MCF 10A (cell line): ENCODE data around the gene PRSS3. TPM values are rescaled to one million over a fixed set of nuclear protein-coding genes. Genes with fewer than 3 reads are reported as not detected.
"Not testable (repeated sequence)": the region's sequence is repeated elsewhere in the genome, so short reads cannot be mapped to it uniquely, and the experiment has no call there.

Source experiments
- BruUV-seq: library from RNA; stranded (reverse); fragments of 400-500 nt; replicated peaks from 2 replicates; lab custom pipeline; 2021; lab: Mats Ljungman, UMichigan
- CTCF ChIA-PET: fragments of 300-600 bp; sonication (Branson Sonifier 250); formaldehyde crosslinking; extraction: SDS; loops from one replicate; lab custom pipeline; 2021; ENCODE audit warnings: antibody characterized with exemption, inconsistent platforms; lab: Yijun Ruan, JAX
- POLR2A ChIA-PET: fragments of 300-600, 350-650 bp; sonication (Branson Sonifier 250); formaldehyde crosslinking; extraction: SDS; loops from one replicate; lab custom pipeline; 2020; ENCODE audit warnings: antibody characterized with exemption, inconsistent platforms; lab: Yijun Ruan, JAX
- DNase-seq: peaks from one replicate; pipeline ENCODE4 v3.0.0-alpha.2; 2018; ENCODE audit not compliant: unreplicated experiment
- H3K27ac Mint-ChIP-seq: one replicate; pipeline ENCODE4 v1.8.0; 2022; ENCODE audit warnings: mild to moderate bottlenecking, low read depth, mixed read lengths; ENCODE audit not compliant: unreplicated experiment
- H3K27me3 Mint-ChIP-seq: one replicate; pipeline ENCODE4 v1.8.0; 2022; ENCODE audit warnings: mixed read lengths; ENCODE audit not compliant: insufficient read depth, unreplicated experiment
- H3K36me3 Mint-ChIP-seq: one replicate; pipeline ENCODE4 v1.8.0; 2022; ENCODE audit warnings: mild to moderate bottlenecking, moderate library complexity, mixed read lengths; ENCODE audit not compliant: insufficient read depth, unreplicated experiment
- H3K4me1 Mint-ChIP-seq: one replicate; pipeline ENCODE4 v1.8.0; 2022; ENCODE audit warnings: mixed read lengths; ENCODE audit not compliant: insufficient read depth, unreplicated experiment
- H3K4me3 Mint-ChIP-seq: one replicate; pipeline ENCODE4 v1.8.0; 2022; ENCODE audit warnings: mild to moderate bottlenecking, moderate library complexity, mixed read lengths; ENCODE audit not compliant: unreplicated experiment
- H3K9me3 Mint-ChIP-seq: one replicate; pipeline ENCODE4 v1.8.0; 2022; ENCODE audit warnings: mixed read lengths; ENCODE audit not compliant: unreplicated experiment
- intact Hi-C: fragments of 100-400 bp; cut with micrococcal nuclease; formaldehyde crosslinking; loops from 2 replicates; pipeline ENCODE4 v1.14.1; 2022
- total RNA-seq: library from RNA; stranded (reverse); gene quantifications from 2 replicates; pipeline ENCODE4 v1.2.3, GENCODE V29; 2022
- TF ChIP-seq, protein P1 (sequence below): fragments of 200-600 bp; IDR thresholded peaks from one replicate; pipeline ENCODE4 v1.8.0; 2022; ENCODE audit warnings: antibody characterized with exemption, mild to moderate bottlenecking; ENCODE audit not compliant: unreplicated experiment

The PRSS3 gene
- total RNA-seq, 1 experiment from 2014 or later: 1.4 TPM

DNA sequence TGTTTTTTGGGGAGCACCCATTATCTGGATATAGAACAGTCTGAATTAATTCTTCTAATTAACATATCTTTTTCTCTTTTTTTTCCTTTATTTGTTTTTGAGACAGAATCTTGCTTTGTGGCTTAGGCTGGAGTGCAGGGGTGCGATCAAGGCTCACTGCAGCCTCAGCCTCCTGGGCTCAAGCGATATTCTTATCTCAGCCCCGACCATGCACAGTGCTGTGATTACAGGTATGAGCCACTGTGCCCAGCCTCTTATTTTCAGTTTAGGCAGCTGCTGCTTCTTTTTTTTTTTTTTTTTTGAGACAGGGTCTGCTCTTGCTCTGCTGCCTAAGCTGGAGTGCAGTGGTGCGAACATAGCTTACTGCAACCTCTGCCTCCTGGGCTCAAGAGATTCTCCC lies 41.8 kb downstream of the PRSS3 start:
- DNase-seq: no peak
- H3K36me3 Mint-ChIP-seq: peaks cover 13% of the 10 kb centered on the region
- TF ChIP-seq, protein P1, sequence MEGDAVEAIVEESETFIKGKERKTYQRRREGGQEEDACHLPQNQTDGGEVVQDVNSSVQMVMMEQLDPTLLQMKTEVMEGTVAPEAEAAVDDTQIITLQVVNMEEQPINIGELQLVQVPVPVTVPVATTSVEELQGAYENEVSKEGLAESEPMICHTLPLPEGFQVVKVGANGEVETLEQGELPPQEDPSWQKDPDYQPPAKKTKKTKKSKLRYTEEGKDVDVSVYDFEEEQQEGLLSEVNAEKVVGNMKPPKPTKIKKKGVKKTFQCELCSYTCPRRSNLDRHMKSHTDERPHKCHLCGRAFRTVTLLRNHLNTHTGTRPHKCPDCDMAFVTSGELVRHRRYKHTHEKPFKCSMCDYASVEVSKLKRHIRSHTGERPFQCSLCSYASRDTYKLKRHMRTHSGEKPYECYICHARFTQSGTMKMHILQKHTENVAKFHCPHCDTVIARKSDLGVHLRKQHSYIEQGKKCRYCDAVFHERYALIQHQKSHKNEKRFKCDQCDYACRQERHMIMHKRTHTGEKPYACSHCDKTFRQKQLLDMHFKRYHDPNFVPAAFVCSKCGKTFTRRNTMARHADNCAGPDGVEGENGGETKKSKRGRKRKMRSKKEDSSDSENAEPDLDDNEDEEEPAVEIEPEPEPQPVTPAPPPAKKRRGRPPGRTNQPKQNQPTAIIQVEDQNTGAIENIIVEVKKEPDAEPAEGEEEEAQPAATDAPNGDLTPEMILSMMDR: no peak
- H3K4me3 Mint-ChIP-seq: no peak overlapping the region
- peaks cover 10% of the 10 kb centered on the region for H3K4me1 Mint-ChIP-seq
- intact Hi-C loops: no loop called here
- no peak overlapping the region for H3K27ac Mint-ChIP-seq
- BruUV-seq: no TSS peak
- ChIA-PET POLR2A (interaction anchor here (0.6 to 5.2 kb wide), 8 partner anchors 10 to 53 kb away, joined by 3 to 32 read pairs (median 8); partner anchors contain the start of gene UBE2R2), CTCF (interaction anchor here (0.8 to 1.4 kb wide), 6 partner anchors 13 to 88 kb away, joined by 3 to 6 read pairs (median 4); no protein-coding TSS in a partner anchor)
- H3K27me3 Mint-ChIP-seq: no peaks in the 10 kb centered on the region
- H3K9me3 Mint-ChIP-seq: no peaks in the 10 kb centered on the region

DNA sequence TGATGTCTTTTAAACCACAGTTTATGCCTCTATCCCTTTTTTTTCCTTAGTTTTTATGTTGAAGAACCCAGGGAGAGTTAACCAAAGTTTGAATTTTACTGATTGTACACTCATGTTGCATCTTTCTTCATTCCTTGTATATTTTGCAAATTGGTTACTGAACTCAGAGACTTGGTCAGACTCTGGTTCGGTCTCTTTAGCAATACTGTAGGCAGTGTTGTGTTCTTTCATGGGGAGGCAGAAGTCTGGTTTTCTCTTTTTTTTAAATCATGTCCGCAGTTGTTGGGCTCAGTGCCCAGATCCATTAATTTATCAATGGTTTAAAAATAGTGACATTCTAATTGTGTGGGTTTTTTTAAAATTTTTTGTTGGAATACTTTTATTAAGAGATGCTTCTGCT lies 45.0 kb downstream of the PRSS3 start:
- H3K9me3 Mint-ChIP-seq: no peaks in the 10 kb centered on the region
- peaks cover 10% of the 10 kb centered on the region for H3K4me1 Mint-ChIP-seq
- TF ChIP-seq, protein P1: no peak
- POLR2A ChIA-PET: interaction anchor here (0.6 to 2.2 kb wide), 4 partner anchors 8 to 67 kb away, joined by 3 to 6 read pairs (median 4); no protein-coding TSS in a partner anchor
- H3K4me3 Mint-ChIP-seq: no peak overlapping the region
- peak overlapping the region; percentile 71 for H3K27ac Mint-ChIP-seq
- CTCF ChIA-PET: interaction anchor here (1.4 to 2.9 kb wide), 3 partner anchors 12 to 27 kb away, joined by 8 to 13 read pairs (median 12); no protein-coding TSS in a partner anchor
- peaks cover 20% of the 10 kb centered on the region for H3K36me3 Mint-ChIP-seq
- H3K27me3 Mint-ChIP-seq: no peaks in the 10 kb centered on the region
- no peak for DNase-seq
- no TSS peak for BruUV-seq
- intact Hi-C loops: no loop called here

DNA sequence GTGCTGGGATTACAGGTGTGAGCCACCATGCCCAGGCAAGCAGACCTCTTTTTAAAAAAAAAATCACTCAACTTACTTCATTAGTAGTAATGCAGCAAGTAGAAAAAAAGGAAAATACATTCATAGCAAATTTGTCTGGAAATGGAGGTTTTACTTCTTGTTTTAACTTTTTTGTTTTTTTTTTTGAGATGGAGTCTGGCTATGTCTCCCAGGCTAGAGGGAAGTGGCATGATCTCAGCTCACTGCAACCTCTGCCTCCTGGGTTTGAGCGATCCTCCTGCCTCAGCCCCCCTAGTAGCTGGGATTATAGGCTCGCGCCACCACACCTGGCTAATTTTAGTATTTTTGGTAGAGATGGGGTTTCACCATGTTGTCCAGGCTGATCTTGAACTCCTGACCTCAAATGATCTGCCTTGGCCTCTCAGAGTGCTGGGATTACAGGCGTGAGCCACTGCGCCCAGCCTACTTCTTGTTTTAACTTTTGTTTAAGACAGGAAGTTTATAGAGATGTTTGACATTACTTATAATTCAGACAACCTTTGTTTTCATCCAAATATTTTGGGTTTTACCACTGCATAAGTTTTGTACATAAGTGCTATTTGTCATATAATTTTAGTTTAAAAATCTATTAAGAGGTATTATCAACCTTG lies 48.1 kb downstream of the PRSS3 start:
- H3K27ac Mint-ChIP-seq: no peak overlapping the region
- CTCF ChIA-PET: interaction anchor here (0.6 to 3.4 kb wide), 5 partner anchors 8 to 106 kb away, joined by 3 to 23 read pairs (median 3); no protein-coding TSS in a partner anchor

DNA sequence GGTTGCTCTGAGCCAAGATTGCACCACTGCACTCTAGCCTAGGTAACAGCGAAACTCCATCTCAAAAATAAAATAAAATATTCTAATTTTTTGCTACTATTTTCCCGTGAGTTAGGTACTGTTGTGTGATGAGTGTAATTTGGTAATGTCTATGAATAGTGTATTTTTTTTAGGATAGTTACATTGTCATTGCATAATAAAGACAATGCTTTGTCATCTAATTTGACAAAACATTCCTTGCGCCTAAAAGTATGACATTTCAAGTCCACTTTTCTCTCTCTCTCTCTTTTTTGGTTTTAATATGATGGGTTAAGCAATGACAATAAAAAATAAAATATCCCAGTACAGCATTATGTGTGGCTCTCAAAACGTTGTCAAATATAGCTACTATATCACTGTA lies 50.9 kb downstream of the PRSS3 start:
- Mint-ChIP-seq H3K4me3 (no peak overlapping the region), H3K27ac (no peak overlapping the region), H3K9me3 (no peaks in the 10 kb centered on the region), H3K27me3 (no peaks in the 10 kb centered on the region), H3K36me3 (peaks cover 12% of the 10 kb centered on the region), H3K4me1 (peaks cover 14% of the 10 kb centered on the region)
- ChIA-PET CTCF (interaction anchor here (0.6 to 8.4 kb wide), 4 partner anchors 31 to 108 kb away, joined by 3 to 132 read pairs (median 4); partner anchors contain the start of gene UBE2R2), POLR2A (interaction anchor here (1.1 kb wide), 1 partner anchor 10 kb away, joined by 5 read pairs; no protein-coding TSS in a partner anchor)
- TF ChIP-seq, protein P1: no peak
- no peak for DNase-seq
- BruUV-seq: no TSS peak
- intact Hi-C loops: no loop called here

More for the DNA sequence above, 48.1 kb downstream of the PRSS3 start:
- TF ChIP-seq, protein P1: no peak
- DNase-seq: no peak
- POLR2A ChIA-PET: interaction anchor here (1.0 kb wide), 1 partner anchor 27 kb away, joined by 5 read pairs; no protein-coding TSS in a partner anchor
- Mint-ChIP-seq H3K27me3 (no peaks in the 10 kb centered on the region), H3K9me3 (no peaks in the 10 kb centered on the region), H3K36me3 (peaks cover 20% of the 10 kb centered on the region), H3K4me3 (no peak overlapping the region), H3K4me1 (peaks cover 6% of the 10 kb centered on the region)
- intact Hi-C loops: no loop called here
- no TSS peak for BruUV-seq

DNA sequence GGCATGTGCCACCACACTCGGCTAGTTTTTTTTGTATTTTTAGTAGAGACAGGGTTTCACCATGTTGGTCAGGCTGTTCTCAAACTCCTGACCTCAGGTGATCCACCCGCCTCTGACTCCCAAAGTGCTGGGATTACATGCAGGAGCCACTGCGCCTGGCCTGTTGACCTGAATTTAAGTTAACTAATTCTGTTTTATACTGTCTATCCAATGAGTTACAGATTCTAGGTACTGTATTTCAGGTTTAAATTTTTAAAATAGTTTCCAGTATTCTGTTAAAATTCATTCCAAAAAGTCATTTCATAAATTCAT lies 52.5 kb downstream of the PRSS3 start:
- BruUV-seq, H3K4me3 Mint-ChIP-seq, intact Hi-C loops, H3K9me3 Mint-ChIP-seq, H3K27me3 Mint-ChIP-seq, DNase-seq: not testable (repeated sequence)
- H3K36me3 Mint-ChIP-seq: peaks cover 12% of the 10 kb centered on the region
- CTCF ChIA-PET: interaction anchor here (0.9 to 8.4 kb wide), 4 partner anchors 10 to 110 kb away, joined by 3 to 132 read pairs (median 4); partner anchors contain the start of gene UBE2R2
- peak overlapping the region; percentile 63 for H3K27ac Mint-ChIP-seq
- POLR2A ChIA-PET: interaction anchor here (1.6 to 7.4 kb wide), 2 partner anchors 30 to 33 kb away, joined by 4 to 56 read pairs; partner anchors contain the start of gene UBE2R2
- peaks cover 14% of the 10 kb centered on the region for H3K4me1 Mint-ChIP-seq
